Measurements from ENCODE around the gene ZFR2. TPM values are rescaled to one million over a fixed set of nuclear protein-coding genes. Genes with fewer than 3 reads are reported as not detected.

ZFR2 gene
- total RNA-seq, 1 donor from 2014 or later, result not detected

DNA sequence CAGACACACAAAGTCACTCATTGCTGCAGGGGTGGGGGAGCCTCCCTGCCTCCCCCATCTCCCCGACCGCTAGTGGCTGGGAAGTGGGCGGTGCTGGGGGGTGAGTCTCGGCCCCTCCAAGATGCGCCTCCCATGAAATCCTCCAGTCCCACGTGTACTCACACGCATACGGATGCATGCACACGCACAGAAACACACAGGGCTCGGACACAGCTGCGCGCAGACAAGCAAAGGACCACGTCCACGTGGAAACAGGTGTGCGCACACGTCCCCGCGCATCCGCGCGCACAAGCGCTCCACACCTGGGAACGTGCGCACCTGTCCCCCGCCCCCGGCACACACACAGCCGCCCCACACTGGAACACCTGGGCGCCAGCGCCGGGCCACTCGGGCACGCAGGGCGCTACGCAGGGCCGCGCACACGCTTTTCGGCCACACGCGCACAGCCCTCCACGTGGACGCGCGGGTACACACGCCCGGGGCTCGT lies 83.3 kb downstream of the ZFR2 start:
- Mint-ChIP-seq H3K27me3 (ENCODE audit: unreplicated experiment) (peaks cover 33% of the 10 kb centered on the region), H3K4me3 (ENCODE audit: unreplicated experiment) (no peak overlapping the region), H3K27ac (ENCODE audit: unreplicated experiment) (no peak overlapping the region), H3K4me1 (ENCODE audit: unreplicated experiment) (peaks cover 6% of the 10 kb centered on the region), H3K36me3 (ENCODE audit: unreplicated experiment) (no peaks in the 10 kb centered on the region), H3K9me3 (ENCODE audit: unreplicated experiment) (peaks cover 11% of the 10 kb centered on the region)
- TF ChIP-seq, protein P1, sequence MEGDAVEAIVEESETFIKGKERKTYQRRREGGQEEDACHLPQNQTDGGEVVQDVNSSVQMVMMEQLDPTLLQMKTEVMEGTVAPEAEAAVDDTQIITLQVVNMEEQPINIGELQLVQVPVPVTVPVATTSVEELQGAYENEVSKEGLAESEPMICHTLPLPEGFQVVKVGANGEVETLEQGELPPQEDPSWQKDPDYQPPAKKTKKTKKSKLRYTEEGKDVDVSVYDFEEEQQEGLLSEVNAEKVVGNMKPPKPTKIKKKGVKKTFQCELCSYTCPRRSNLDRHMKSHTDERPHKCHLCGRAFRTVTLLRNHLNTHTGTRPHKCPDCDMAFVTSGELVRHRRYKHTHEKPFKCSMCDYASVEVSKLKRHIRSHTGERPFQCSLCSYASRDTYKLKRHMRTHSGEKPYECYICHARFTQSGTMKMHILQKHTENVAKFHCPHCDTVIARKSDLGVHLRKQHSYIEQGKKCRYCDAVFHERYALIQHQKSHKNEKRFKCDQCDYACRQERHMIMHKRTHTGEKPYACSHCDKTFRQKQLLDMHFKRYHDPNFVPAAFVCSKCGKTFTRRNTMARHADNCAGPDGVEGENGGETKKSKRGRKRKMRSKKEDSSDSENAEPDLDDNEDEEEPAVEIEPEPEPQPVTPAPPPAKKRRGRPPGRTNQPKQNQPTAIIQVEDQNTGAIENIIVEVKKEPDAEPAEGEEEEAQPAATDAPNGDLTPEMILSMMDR (IDR thresholded peaks at IDR 0.05), result no peak
- no peak for DNase-seq (ENCODE audit: extremely low spot score, unreplicated experiment)

DNA sequence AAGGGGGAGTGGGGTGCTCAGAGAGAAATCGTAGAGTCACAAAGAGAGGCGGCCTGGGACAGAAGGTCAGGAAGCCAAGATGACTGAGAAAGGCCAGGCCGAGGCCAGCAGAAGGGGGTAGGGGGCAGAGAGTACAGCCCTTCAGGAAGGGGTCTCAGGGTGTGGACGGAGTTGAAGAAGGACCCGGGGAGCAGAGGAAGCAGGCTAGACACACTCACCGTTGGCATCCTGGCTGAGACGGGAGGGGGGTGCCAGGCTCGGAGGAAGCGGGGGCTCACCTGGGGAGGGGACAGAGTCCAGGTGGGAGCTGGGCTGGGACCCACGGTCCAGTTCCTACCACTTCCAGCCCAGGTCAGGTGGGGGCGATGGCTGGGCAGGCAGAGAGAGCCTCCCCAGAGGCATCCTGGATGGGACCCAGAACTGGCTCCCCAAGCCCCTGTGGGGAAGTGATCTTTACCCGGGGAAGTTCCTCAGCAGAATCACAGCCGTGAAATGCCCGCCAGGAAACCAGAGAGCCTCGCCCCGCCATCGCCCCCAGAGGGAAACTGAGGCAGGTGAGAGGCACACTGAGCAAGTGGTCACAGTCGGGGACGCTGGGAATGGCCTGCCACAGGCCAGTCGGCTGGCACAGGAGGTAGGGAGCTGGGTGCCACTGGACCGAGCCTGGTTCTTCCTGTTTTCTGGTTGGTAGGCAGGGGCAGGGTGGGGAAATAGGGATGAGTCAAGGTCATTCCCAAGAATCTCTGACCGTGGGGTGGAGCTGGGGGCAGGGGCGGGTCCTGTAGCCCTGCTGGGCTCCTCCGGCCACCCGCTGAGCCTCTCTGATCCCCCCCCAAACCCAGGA lies 84.0 kb downstream of the ZFR2 start:
- no peak overlapping the region for H3K27ac Mint-ChIP-seq (ENCODE audit: unreplicated experiment)
- TF ChIP-seq, protein P1 (IDR thresholded peaks at IDR 0.05), result no peak
- peaks cover 6% of the 10 kb centered on the region for H3K4me1 Mint-ChIP-seq (ENCODE audit: unreplicated experiment)
- DNase-seq (ENCODE audit: extremely low spot score, unreplicated experiment), result no peak
- peaks cover 27% of the 10 kb centered on the region for H3K27me3 Mint-ChIP-seq (ENCODE audit: unreplicated experiment)
- H3K36me3 Mint-ChIP-seq (ENCODE audit: unreplicated experiment), result no peaks in the 10 kb centered on the region
- H3K9me3 Mint-ChIP-seq (ENCODE audit: unreplicated experiment), result peaks cover 10% of the 10 kb centered on the region
- peak overlapping the region; percentile 18 for H3K4me3 Mint-ChIP-seq (ENCODE audit: unreplicated experiment)

DNA sequence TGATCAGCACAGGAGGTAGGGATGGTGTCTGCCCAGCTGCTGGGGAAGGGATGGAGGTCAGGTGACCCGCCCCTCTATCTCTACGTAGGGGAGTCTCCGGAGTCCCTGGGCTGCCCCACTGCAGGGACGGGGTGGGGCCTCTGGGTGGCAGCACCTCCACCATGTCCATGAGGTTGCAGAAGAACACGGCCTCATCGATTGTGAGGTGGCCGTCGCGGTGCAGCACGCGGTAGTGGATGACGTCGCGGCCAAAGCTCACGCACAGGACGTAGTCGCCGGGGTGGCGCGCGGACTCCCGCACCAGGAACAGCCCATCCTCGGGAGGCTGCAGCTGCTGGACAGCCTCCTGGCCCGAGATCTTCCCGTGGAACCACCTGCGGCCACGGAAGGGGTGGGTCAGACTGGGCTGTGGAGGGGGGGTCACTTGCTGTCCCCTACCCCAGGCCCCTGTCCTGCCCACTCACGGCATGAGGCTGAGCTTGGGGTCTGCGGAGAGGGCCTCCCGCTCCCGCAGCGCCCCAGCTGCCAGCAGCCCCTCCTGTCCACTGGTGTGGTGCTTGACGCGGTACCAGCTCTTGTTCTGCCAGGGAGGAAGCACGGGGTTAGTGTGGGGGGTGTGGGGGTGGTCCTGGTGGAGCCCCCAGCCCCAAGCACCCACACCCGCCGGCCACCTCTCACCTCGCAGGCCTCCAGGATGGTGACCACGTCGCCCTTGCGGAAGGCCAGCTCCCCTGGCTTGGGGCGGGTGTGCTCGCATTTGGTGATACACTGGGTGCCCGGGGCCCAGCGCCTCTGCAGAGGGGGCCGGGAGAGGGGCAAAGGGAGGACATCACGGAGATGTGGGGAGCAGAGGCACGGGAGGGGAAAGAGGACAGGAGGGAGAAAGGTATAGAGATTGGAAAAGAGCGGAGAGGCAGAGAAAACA lies 84.9 kb downstream of the ZFR2 start:
- TF ChIP-seq, protein P1 (IDR thresholded peaks at IDR 0.05), result peak; percentile 19
- H3K4me3 Mint-ChIP-seq (ENCODE audit: unreplicated experiment), result no peak overlapping the region
- H3K36me3 Mint-ChIP-seq (ENCODE audit: unreplicated experiment), result no peaks in the 10 kb centered on the region
- H3K4me1 Mint-ChIP-seq (ENCODE audit: unreplicated experiment), result peaks cover 6% of the 10 kb centered on the region
- H3K9me3 Mint-ChIP-seq (ENCODE audit: unreplicated experiment), result peaks cover 10% of the 10 kb centered on the region
- DNase-seq (ENCODE audit: extremely low spot score, unreplicated experiment), result no peak
- no peak overlapping the region for H3K27ac Mint-ChIP-seq (ENCODE audit: unreplicated experiment)
- peaks cover 22% of the 10 kb centered on the region for H3K27me3 Mint-ChIP-seq (ENCODE audit: unreplicated experiment)

DNA sequence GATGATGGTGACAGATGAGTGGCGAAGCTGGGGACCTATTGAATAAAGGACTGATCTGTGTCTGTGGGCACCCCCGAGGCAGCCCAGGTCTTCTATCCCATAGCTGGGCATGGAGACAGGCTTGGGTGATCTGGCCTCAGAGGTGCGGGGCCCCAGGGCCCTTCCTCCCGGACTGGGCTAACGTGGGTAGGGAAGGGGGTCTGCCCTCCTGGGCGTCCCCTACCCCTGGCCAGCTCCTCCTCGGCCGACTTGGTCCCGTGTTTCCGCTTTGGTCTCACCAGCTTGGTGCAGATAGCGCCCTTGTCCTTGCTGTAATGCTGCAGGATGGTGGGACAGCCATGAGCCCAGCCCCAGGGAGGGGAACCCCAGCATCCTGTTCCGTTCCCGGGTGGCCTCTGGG lies 85.9 kb downstream of the ZFR2 start:
- TF ChIP-seq, protein P1 (IDR thresholded peaks at IDR 0.05), result no peak
- no peak overlapping the region for H3K4me3 Mint-ChIP-seq (ENCODE audit: unreplicated experiment)
- DNase-seq (ENCODE audit: extremely low spot score, unreplicated experiment), result no peak
- no peak overlapping the region for H3K27ac Mint-ChIP-seq (ENCODE audit: unreplicated experiment)
- peaks cover 21% of the 10 kb centered on the region for H3K27me3 Mint-ChIP-seq (ENCODE audit: unreplicated experiment)
- peaks cover 10% of the 10 kb centered on the region for H3K9me3 Mint-ChIP-seq (ENCODE audit: unreplicated experiment)
- no peaks in the 10 kb centered on the region for H3K36me3 Mint-ChIP-seq (ENCODE audit: unreplicated experiment)
- H3K4me1 Mint-ChIP-seq (ENCODE audit: unreplicated experiment), result peaks cover 6% of the 10 kb centered on the region

Data from osteocyte (in vitro differentiated cells).